GM18868 (cell line): Measurements from ENCODE around the gene TLR9.
"Not testable (repeated sequence)": the region's sequence is repeated elsewhere in the genome, so short reads cannot be mapped to it uniquely, and the experiment has no call there.

Experiments
- ATAC-seq: cut with Tn5 transposase; IDR thresholded peaks from one replicate; pipeline ENCODE4 v1.9.1; 2021; ENCODE audit warnings: mild to moderate bottlenecking, moderate library complexity; ENCODE audit not compliant: unreplicated experiment

Gene TLR9

DNA sequence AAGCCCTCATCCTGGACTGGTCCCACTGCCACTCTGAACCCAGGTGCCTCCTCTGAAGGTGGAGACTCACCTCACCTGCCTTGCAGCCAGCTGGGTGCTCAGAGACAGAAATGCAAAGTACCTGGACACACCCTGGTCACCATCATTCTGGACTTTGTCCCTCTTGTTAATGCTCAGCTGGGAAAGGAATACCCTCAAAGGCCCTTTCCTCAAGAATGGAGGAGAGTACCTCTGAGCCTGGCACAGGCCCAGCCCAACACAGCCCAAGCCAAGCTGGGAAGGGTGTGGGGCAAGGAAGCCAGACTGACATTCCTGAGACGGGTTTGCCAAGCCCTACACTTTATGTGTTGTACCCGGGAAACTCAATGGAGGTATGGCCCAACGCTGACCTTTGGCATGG, 28.5 kb downstream of the TLR9 start:
- no peak for ATAC-seq

GRCh38 chr3:52195823-52196331, 29.6 kb downstream of the TLR9 start:
- no peak for ATAC-seq

- no peak for ATAC-seq
Measured at GRCh38 chr3:52195291-52195597, 30.2 kb downstream of the TLR9 start.

GRCh38 chr3:52194485-52195290, 30.8 kb downstream of the TLR9 start:
- ATAC-seq = no peak

DNA sequence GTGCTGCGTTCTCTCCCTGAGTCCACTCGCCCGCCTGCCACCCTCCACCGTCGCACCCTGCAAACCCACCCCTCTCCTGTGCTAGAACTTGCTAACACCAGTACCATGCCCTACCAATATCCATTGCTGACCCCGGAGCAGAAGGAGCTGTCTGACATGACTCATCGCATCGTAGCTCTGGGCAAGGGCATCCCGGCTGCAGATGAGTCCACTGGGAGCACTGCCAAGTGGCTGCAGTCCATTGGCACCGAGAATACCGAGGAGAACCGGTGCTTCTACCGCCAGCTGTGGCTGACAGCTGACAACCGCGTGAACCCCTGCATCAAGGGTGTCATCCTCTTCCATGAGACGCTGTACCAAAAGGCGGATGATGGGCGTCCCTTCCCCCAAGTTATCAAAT, 32.4 kb downstream of the TLR9 start:
- ATAC-seq = no peak

GRCh38 chr3:52191663-52192062, 33.8 kb downstream of the TLR9 start:
- no peak for ATAC-seq

- no peak for ATAC-seq
Measured at GRCh38 chr3:52190294-52191074, 35.0 kb downstream of the TLR9 start.

DNA sequence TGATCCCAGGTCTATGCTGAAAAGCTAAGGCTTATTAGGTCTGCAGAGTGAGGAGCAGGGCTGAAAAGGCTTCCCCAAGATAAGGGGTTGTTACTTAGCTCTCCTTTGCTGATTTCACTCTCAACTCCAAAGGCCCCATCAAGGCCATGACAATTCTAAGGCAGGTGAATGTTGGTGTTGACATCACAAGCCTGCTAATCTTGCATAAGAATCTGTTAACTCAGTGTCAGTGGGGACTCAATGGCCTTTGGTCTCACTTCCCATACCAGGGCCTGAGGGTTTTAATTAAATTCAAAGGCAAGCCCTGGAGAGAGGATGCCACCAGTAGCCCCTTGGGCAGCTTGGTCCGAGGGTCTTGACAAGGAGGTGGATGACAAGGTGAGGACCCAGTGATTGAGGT, 36.9 kb downstream of the TLR9 start:
- no peak for ATAC-seq

DNA sequence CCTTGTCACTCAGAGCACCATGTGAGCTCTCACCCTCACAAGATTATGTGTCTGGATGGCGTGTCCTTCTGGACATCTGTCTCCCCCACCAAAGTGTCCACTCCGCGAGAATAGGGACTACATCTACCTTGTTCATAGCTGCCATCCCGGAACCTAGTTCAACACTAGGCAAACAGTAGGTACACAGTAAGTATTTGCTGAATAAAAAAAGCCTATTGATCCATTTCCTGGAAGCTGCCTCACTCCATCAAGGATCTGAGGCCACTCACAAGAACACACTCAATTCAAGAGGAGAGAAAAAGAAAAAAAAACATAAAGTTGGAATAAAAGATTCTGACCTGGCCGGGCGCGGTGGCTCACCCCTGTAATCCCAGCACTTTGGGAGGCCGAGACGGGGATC, 38.7 kb downstream of the TLR9 start:
- no peak for ATAC-seq

DNA sequence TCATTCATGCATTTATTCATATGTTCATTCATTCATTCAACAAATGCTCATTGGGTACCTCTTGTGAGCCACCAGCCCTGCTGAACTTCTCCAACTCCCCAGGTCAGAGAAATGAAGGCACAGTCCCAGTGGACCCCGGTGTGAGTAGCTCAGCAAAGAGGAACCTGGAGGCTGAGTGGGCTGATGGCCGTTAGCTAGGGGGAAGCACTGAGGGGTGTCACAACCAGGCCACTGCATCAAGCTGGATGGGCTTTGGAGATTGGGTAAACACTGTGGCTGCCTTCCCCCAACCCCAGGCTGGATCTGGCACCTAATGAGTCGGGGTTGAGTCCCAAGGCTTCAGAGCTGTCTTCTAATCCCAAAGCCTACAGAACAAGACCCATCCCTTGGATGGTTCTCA, 39.6 kb downstream of the TLR9 start:
- no peak for ATAC-seq

- ATAC-seq = no peak
Measured at GRCh38 chr3:52185311-52185710, 40.1 kb downstream of the TLR9 start.

DNA sequence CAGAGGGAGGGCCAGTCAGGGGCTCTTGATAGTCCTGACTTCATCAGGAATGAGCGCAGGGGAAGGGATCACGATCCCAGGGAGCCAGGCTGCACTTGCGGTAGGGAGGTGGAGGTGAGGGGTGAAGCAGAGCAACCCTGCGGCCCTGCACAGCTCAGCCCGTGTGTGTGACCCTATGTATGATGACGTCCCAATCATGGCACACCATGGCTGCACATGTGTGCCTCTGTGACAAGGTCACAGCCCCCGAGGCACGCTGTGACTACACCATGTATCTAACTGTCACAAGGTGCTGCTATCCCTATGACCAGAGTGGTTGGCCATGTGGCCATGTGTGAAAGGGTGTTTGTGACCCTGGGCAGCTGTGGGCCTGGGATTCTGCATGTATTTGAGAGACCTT, 40.8 kb downstream of the TLR9 start:
- ATAC-seq = no peak

GRCh38 chr3:52183786-52184445, 41.5 kb downstream of the TLR9 start:
- no peak for ATAC-seq

GRCh38 chr3:52182691-52183090, 42.8 kb downstream of the TLR9 start:
- ATAC-seq = no peak

GRCh38 chr3:52182196-52182595, 43.2 kb downstream of the TLR9 start:
- ATAC-seq = no peak

GRCh38 chr3:52181543-52181942, 43.9 kb downstream of the TLR9 start:
- no peak for ATAC-seq

DNA sequence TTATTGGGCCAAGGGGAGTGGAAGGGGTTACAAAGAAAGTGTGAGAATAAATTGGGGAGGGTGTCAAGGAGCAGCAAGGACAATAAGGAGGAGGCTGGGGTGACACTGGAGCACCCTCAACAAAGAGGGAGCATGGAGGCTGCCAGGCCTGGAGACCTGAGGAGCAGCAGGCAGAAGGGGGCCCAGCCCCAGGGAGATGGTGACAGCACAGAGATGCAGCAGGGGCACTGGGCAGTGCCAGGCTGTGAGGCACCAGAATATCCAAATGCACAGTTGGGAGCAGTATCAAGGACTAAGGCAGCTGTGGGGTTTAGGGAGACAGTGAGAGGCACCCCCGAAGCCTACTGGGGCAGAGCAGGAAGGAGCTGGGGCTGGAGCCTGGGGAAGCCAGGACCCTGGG, 46.9 kb downstream of the TLR9 start:
- no peak for ATAC-seq

- ATAC-seq = not testable (repeated sequence)
Measured at GRCh38 chr3:52178126-52178525, 47.3 kb downstream of the TLR9 start.

- no peak for ATAC-seq
Measured at GRCh38 chr3:52177701-52178042, 47.8 kb downstream of the TLR9 start.

- no peak for ATAC-seq
Measured at GRCh38 chr3:52176951-52177700, 48.3 kb downstream of the TLR9 start.

DNA sequence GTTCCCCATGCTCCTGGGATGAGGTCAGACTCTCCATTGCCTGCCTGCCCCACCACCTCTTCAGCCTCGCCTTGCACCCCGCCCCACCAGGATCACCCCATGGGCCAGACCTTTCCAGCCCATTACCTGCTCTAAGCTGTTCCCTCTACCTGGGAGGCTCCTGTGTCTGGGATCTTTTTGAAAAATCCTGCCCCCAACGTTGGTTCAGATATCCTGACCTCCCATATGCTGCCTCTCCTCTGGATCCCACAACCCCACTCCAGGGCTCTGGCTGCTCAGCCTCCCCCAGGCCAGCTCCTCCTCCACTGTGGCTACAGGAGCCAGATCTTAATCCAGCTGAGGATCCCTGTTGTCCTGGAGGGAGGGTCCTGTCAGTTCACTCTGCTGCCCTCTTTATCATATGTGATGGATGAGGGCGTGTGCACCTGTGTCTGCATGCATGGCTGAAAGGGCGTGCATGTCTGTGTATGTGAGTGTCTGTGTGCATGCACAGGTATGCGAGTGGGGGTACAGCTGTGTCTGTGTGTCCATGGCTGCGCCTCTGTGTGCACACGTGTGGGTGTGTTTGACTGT, 49.2 kb downstream of the TLR9 start:
- no peak for ATAC-seq
